SU-DHL-6 (cell line): ENCODE measurements around the gene CCDC157.

Experiments used
- H2AFZ ChIP-seq: fragments of 200-600 bp; sonication (generic); 2 replicates; pipeline ENCODE4 v1.6.1; 2014; ENCODE audit warnings: low read depth, mild to moderate bottlenecking, moderate library complexity, mixed read lengths, antibody characterized with exemption, low read length; ENCODE audit not compliant: severe bottlenecking
- H3F3A ChIP-seq: fragments of 200-600 bp; shearing (Covaris generic); 2 replicates; pipeline ENCODE4 v1.6.0; 2016; ENCODE audit warnings: antibody characterized with exemption, mild to moderate bottlenecking; ENCODE audit not compliant: insufficient read depth
- H3K27ac ChIP-seq: fragments of 200-600 bp; sonication (generic); 2 replicates; pipeline ENCODE4 v1.5.1; 2016; ENCODE audit warnings: low read depth, mild to moderate bottlenecking, low read length, moderate library complexity, mixed read lengths
- H3K27me3 ChIP-seq: fragments of 200-600 bp; sonication (generic), shearing (Covaris generic); 2 replicates; pipeline ENCODE4 v1.6.0; 2014; ENCODE audit warnings: mild to moderate bottlenecking, low read length
- H3K36me3 ChIP-seq: fragments of 200-600 bp; sonication (generic); 2 replicates; pipeline ENCODE4 v1.6.1; 2014; ENCODE audit warnings: mild to moderate bottlenecking, low read length, mixed read lengths
- H3K4me2 ChIP-seq: fragments of 300-600, 200-600 bp; shearing (Covaris generic), sonication (generic); 2 replicates; pipeline ENCODE4 v1.6.0; 2014; ENCODE audit warnings: low read length, low read depth, mild to moderate bottlenecking; ENCODE audit not compliant: poor library complexity, severe bottlenecking
- H3K4me3 ChIP-seq: fragments of 200-600 bp; sonication (generic); 2 replicates; pipeline ENCODE4 v1.5.1; 2014; ENCODE audit warnings: antibody characterized with exemption, low read length, mild to moderate bottlenecking, mixed read lengths; ENCODE audit not compliant: insufficient read depth, poor library complexity, severe bottlenecking
- H3K79me2 ChIP-seq: fragments of 200-600 bp; sonication (generic); 2 replicates; pipeline ENCODE4 v1.6.1; 2014; ENCODE audit warnings: mild to moderate bottlenecking, low read length, moderate library complexity; ENCODE audit not compliant: insufficient read depth
- H3K9ac ChIP-seq: fragments of 200-600 bp; sonication (generic); 2 replicates; pipeline ENCODE4 v1.7.0; 2014; ENCODE audit warnings: mild to moderate bottlenecking, low read length
- H3K9me2 ChIP-seq: fragments of 200-600 bp; sonication (generic); replicated peaks from 2 replicates; pipeline ENCODE4 v1.6.1; 2014; ENCODE audit warnings: low read length; ENCODE audit not compliant: insufficient read depth
- H3K9me3 ChIP-seq: fragments of 200-600 bp; sonication (generic); 2 replicates; pipeline ENCODE4 v1.6.1; 2014; ENCODE audit warnings: low read length, mixed read lengths; ENCODE audit not compliant: insufficient read depth
- H4K20me1 ChIP-seq: fragments of 200-600 bp; sonication (generic); 2 replicates; pipeline ENCODE4 v1.6.1; 2014; ENCODE audit warnings: low read depth, mild to moderate bottlenecking, antibody characterized with exemption, low read length, moderate library complexity, mixed read lengths
- CTCF ChIP-seq: fragments of 200-600 bp; sonication (generic); IDR thresholded peaks from one replicate; pipeline ENCODE4 v1.5.1; 2017; ENCODE audit warnings: antibody characterized with exemption, mild to moderate bottlenecking, low read length, moderate library complexity; ENCODE audit not compliant: insufficient read depth, poor library complexity, severe bottlenecking
- EZH2phosphoT487 ChIP-seq: fragments of 200-600 bp; sonication (generic), shearing (Covaris generic); conservative IDR thresholded peaks from 2 replicates; pipeline ENCODE4 v1.6.1; 2018; ENCODE audit warnings: mild to moderate bottlenecking, antibody characterized with exemption, low read length, moderate library complexity, mixed read lengths

CCDC157 gene

GRCh38 chr22:30416837-30417236 is 60.0 kb downstream of the CCDC157 start:
- Histone ChIP-seq H3K27me3 (no peaks in the 10 kb centered on the region), H3K4me2 (no peak overlapping the region), H3K27ac (no peak overlapping the region), H4K20me1 (no peaks in the 10 kb centered on the region), H3F3A (no peaks in the 10 kb centered on the region; the same call in 1 of the 2 replicates), H3K36me3 (no peaks in the 10 kb centered on the region; the same call in 1 of the 2 replicates), H3K9ac (no peak overlapping the region), H3K9me3 (no peaks in the 10 kb centered on the region), H2AFZ (no peak overlapping the region), H3K4me3 (no peak overlapping the region), H3K79me2 (no peaks in the 10 kb centered on the region), H3K9me2 (no peaks in the 10 kb centered on the region)
- TF ChIP-seq EZH2phosphoT487 (no peak), CTCF (no peak)

- TF ChIP-seq CTCF (no peak), EZH2phosphoT487 (no peak)
- 0 out of 2 replicates have a peak, but pooled peaks cover 5% of the 10 kb centered on the region for H3K79me2 ChIP-seq
- no peaks in the 10 kb centered on the region for H3K9me2 ChIP-seq
- no peaks in the 10 kb centered on the region for H3K27me3 ChIP-seq
- H3K27ac ChIP-seq = no peak overlapping the region
- no peaks in the 10 kb centered on the region; the same call in 1 of the 2 replicates for H3K36me3 ChIP-seq
- no peak overlapping the region for H3K4me3 ChIP-seq
- H3K4me2 ChIP-seq = no peak overlapping the region
- H2AFZ ChIP-seq = no peak overlapping the region
- H3K9ac ChIP-seq = no peak overlapping the region
- peaks cover 11% of the 10 kb centered on the region for H3F3A ChIP-seq
- no peaks in the 10 kb centered on the region for H3K9me3 ChIP-seq
- no peaks in the 10 kb centered on the region for H4K20me1 ChIP-seq
Measured at GRCh38 chr22:30420347-30421125, 63.7 kb downstream of the CCDC157 start.

- no peak overlapping the region for H2AFZ ChIP-seq
- no peaks in the 10 kb centered on the region for H3K9me2 ChIP-seq
- no peaks in the 10 kb centered on the region for H3K27me3 ChIP-seq
- H3K36me3 ChIP-seq = no peaks in the 10 kb centered on the region; the same call in 1 of the 2 replicates
- peaks cover 11% of the 10 kb centered on the region for H3F3A ChIP-seq
- no peak overlapping the region for H3K4me3 ChIP-seq
- H3K79me2 ChIP-seq = peaks cover 5% of the 10 kb centered on the region; the same call in 1 of the 2 replicates
- peak overlapping the region; percentile 89 for H3K4me2 ChIP-seq
- TF ChIP-seq EZH2phosphoT487 = no peak
- no peak for TF ChIP-seq CTCF
- 0 out of 2 replicates have a peak overlapping the region, but pooled peaks have one; percentile 96 for H3K9ac ChIP-seq
- no peaks in the 10 kb centered on the region for H4K20me1 ChIP-seq
- H3K27ac ChIP-seq = no peak overlapping the region
- H3K9me3 ChIP-seq = no peaks in the 10 kb centered on the region
Measured at GRCh38 chr22:30421695-30422480, 65.1 kb downstream of the CCDC157 start.
